HG03378 (cell line): ENCODE measurements around the gene LRRC32.

Experiments used
- ATAC-seq: cut with Tn5 transposase; IDR thresholded peaks from one replicate; pipeline ENCODE4 v1.9.1; 2021; ENCODE audit warnings: mild to moderate bottlenecking, moderate library complexity; ENCODE audit not compliant: unreplicated experiment

LRRC32 gene

GRCh38 chr11:76664578-76665061, 5.9 kb downstream of the LRRC32 start:
- no peak for ATAC-seq

DNA sequence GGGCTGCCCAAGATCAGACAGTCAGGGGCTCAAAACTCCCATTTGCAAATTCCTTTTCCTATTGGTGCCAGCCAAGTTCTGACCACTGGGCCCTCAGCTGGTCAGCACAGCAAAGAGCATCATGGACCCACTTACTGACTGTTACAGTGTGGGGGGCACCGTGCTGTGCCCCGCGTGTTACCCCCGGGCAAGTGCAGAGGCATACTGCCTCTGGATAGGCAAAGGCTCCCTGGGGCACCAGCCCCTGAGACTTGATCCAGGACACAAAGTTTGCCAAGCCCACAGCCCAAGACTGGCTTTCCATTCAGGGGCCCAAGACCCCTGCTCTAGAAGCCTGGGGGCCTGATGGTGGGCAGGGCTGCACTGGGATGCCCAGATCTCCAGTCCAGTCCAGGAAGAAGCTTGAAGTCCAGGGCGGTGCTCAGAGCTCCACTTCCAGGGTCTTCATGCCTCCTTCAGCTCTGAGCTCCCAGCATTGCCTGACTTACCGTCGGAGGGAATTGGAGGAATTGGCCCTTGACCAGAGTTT, 6.6 kb downstream of the LRRC32 start:
- ATAC-seq, result no peak

- no peak for ATAC-seq
Observed at GRCh38 chr11:76663486-76663810, 7.1 kb downstream of the LRRC32 start.

GRCh38 chr11:76662656-76663485, 7.7 kb downstream of the LRRC32 start:
- ATAC-seq, result no peak

- no peak for ATAC-seq
Observed at GRCh38 chr11:76661834-76662434, 8.6 kb downstream of the LRRC32 start.

- no peak for ATAC-seq
Observed at GRCh38 chr11:76661306-76661751, 9.2 kb downstream of the LRRC32 start.

DNA sequence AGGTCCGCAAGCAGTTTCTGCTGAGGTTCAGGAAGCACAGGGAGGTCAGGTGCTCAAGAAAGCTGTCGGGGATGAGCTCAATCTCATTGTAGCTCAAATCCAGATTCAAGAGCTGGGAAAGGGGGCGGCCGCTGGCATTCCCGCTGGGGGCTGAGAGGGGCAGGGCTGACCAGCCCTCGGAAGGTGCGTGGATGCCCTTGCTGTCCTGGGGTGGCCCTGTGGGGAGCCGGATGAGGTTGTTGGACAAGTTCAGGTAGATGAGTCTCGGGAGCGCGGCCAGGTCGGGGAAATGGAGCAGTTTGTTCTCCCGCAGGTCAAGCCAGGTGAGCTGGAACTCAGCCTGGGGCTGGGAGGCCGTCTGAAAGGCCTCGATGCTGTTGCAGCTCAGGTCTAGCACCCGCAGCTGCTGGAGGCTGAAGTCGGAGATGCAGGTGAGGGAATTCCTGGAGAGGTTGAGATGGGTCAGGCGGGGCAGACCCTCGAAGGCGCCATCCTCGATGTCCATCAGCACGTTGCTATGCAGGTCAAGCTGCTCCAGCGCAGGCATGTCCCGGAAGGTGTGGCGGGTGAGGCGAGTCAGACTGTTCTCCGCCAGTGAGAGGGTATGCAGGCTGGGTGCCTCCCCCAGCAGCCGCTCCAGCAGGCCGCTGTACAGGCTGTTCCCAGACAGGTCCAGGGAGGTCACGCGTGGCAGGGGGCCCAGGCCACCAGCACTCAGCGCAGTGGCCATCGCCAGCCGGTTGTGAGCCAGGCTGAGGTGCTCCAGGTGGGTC, 9.8 kb downstream of the LRRC32 start:
- no peak for ATAC-seq

- ATAC-seq, result no peak
Observed at GRCh38 chr11:76659672-76660532, 10.6 kb downstream of the LRRC32 start.

DNA sequence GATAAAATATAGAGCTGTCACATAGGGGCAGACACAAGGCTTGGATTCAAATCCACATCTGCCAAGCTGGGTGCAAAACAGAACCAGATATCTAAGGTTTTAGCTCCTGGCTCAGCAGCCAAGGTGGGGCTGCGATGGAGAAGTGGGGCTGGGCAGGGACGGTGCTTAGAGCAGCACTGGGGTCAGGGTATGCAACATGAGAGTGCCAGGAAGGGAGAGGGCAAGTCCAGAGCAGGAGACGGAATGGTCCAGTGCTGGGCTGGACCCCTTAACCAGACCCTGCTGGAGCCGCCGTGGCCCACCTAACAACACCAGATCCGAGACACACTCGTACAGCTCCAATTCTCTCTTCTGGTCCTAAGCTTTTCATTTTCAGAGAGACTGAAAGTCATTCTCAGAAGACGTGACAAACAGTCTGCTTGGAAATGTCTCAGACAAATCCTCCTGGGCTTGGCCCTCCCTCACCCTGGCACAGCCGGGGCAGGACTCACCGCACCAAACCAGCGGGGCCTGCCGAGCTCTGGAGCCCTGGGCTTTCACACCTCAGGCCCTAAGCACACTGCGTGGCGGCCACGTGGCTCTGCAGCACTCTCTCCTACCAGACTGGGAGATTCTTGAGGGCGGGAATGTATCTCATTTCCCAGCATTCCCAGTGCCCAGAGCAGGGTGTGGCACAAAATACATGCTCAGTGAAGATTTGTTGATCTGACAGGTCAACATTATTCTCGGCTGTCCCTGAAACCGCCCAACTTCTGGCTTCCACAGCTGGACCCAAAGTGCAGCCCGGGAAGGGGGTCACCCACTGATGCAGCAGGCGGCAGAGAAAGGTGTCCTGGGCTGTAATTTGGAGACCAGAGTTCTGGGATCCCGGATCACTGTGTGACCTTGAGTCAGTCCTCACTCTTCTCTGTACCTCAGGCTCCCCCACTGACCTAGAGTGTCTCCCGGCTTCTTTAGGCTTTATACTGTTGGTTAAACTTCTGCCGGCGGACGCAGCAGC, 11.6 kb downstream of the LRRC32 start:
- ATAC-seq, result no peak

DNA sequence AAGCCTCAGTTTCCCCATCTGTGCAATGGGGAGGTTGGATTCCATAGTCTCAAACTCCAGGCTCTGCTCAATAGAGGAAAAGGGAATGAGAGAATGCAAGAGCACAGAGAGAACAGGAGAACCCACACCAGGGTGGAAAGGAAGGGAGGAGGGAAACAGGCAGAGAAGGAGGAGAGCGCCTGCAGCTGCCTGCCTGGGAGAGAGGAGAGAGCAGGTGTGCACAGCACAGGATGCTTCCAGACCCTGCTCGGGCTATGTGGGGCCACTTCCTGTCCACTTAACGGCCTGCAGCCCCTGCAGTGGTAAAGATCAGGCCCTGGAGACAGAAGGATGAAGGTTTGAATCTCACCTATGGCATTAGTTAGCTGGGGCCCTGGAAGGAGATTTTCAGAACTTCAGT, 12.3 kb downstream of the LRRC32 start:
- ATAC-seq, result no peak

DNA sequence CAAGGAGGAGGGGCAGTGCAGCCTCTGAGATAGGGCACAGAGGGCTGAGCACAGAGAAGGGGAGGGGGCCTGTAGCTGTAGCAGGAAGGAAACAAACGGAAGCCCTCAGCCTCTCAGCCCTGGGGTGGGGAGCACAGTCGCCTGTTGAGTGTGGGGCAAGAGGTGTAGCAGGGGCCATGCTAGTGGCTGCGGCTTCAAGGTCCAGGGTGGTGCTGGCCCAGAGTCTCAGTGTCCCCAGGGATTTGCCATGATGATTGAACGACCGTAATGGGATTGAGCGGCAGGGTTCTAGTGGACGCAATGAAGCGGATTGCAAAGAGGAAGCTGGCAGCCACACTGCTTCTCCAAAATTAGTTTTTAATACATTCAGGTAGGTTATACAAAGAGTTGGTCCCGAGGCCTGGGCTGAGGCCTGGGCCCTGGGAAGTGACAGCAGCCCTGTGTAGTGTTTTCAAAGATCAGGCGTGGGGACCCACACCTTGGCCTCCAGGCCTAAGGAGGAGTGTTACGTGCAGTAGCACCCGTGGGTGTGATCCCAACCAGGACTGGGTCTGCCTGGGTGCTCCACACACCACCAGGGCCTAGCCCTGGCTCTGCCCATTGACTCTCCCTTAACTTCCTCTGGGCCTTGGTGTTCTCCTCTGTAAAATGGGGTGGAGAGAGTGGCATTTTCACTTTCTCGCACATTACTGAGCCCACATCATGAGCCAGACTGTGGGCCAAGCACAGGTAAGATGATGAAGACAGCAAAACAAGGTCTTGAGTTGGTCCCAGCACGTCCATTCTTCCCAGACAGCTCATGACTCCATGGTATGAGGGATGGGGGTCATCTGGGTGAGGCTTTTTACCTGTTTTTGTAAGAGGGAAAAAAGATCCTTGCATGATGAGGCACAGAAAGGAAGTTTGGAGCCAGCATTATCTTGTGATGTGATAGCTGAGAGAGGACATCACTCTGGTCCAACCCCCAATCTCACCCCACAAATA, 13.1 kb downstream of the LRRC32 start:
- ATAC-seq, result no peak

DNA sequence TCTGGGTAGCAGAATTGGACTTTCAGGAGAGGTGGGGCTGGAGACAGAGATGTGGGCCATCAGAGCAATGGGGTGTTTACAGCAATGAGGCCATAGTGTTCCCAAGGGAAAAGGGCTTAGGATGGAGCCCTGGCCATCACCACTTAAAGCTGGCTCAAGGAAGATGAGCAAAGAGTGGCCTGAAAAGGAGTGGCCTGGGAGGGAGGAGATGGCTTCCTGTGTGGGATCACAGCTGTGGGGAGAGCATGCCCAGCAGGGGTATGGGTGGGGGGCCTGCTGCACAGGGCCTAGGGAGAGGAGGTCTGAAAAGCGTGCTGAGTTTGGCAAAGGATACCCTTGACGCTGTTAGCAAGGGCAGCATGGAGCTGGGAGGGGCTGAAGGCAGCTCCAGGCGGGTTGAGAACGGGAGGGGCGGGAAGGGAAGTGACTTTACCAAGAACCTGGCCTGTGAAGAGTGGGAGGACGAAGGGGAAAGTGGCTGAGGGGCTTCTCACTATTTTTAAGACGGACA, 13.9 kb downstream of the LRRC32 start:
- no peak for ATAC-seq

DNA sequence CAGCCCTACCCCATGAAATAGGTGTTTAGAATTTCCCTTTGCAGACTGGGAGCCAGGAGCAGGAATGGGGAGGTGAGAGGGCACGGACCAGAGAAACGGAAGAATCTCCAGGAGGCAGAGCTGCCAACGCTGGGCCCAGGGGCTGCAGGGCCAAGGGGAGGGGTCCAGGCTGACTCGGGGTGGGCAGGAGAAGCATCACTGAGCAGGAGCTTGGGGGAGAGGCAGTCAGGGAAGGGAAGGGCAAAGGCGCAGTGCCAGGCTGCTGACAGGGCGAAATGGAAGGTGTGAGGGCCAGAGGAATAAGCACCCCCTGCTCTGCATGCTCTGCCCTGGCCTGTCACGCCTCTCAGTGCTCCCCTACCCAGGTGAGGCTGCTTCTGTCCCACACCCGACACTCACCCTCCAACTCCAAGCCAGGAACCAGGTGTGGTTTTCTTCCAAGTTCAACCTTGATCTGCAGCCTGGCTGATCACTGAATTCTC, 14.5 kb downstream of the LRRC32 start:
- ATAC-seq, result no peak

GRCh38 chr11:76655501-76656049, 15.0 kb downstream of the LRRC32 start:
- no peak for ATAC-seq

GRCh38 chr11:76654980-76655379, 15.6 kb downstream of the LRRC32 start:
- ATAC-seq, result no peak

- no peak for ATAC-seq
Observed at GRCh38 chr11:76654298-76654851, 16.2 kb downstream of the LRRC32 start.

GRCh38 chr11:76653674-76654284, 16.8 kb downstream of the LRRC32 start:
- no peak for ATAC-seq
